NCI-H82 (cell line): ENCODE data around the gene DHPS.
A peak's percentile ranks its signal among the peaks of the same experiment; 100 is the strongest.
"Not testable (repeated sequence)": the region's sequence is repeated elsewhere in the genome, so short reads cannot be mapped to it uniquely, and the experiment has no call there.

ENCODE experiments used
- DNase-seq: peaks from one replicate; lab custom pipeline; 2025; lab: John Stamatoyannopoulos, UW

DHPS gene

GRCh38 chr19:12681074-12681987 lies at the start of gene DHPS:
Gene DHPS (minus strand): TSS chr19:12681880. CDS start chr19:12681766, 114 bp downstream.
- peak; percentile 100 for DNase-seq

DNA sequence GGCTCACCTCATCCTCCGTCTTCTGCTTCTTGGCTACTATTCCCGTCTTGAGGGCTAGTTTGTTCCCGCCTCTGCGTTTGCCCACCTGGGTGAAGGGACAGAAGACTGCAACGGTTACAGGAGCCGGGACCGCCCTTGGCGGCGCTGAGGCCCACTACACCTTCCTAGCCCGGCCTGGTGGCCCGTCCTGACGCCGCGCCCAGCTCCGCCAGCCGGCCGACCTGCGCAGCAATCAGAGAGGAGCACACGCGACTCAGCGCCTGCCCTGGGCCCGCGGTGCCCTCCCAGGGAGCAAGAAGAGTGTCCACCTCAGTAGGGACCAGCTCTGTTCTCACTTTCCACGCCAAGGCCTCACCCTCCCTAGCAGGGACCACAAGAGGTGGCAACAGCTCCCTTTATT lies 49.7 kb upstream of the DHPS start:
- no peak for DNase-seq

GRCh38 chr19:12730064-12730463 lies 48.4 kb upstream of the DHPS start:
- DNase-seq = no peak

- peak; percentile 47 for DNase-seq
Measured at GRCh38 chr19:12727745-12728433, 46.2 kb upstream of the DHPS start.

DNA sequence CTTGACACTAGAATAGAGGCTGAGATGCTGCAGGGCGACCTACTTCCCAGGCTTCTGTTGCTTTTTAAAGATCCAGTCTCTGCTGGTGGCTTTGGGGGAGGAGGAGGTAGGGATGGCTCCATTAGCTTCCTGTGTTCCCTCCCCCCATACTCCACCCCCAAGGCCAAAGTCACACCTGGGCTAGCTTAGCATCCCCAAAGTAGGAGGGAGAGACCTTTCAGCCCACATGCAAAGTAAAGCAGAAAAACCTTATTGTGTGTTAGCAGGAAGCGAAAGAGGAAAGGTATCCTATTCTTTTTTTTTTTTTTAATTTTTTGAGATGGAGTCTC lies 45.3 kb upstream of the DHPS start:
- no peak for DNase-seq

DNA sequence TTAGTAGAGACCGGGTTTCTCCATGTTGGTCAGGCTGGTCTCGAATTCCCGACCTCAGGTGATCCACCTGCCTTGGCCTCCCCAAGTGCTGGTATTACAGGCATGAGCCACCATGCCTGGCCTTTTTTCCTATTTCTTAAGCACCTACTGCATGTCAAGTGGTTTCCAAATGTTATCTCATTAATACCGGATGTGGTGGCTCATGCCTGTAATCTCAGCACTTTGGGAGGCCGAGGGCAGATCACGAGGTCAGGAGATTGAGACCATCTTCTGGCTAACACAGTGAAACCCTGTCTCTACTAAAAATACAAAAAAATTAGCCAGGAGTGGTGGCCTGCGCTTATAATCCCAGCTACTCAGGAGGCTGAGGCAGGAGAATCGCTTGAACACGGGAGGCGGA lies 43.9 kb upstream of the DHPS start:
- not testable (repeated sequence) for DNase-seq

GRCh38 chr19:12723641-12724426 lies 42.2 kb upstream of the DHPS start, which contains the start of gene TNPO2:
Gene TNPO2 (minus strand): TSS chr19:12723932. CDS start chr19:12720977, 2,955 bp downstream.
- peak; percentile 97 for DNase-seq

GRCh38 chr19:12723381-12723640 lies 41.6 kb upstream of the DHPS start:
- DNase-seq = peak; percentile 77

GRCh38 chr19:12722566-12723380 lies 41.1 kb upstream of the DHPS start:
- DNase-seq = peak; percentile 100

- peak; percentile 72 for DNase-seq
Measured at GRCh38 chr19:12721656-12722565, 40.2 kb upstream of the DHPS start.

DNA sequence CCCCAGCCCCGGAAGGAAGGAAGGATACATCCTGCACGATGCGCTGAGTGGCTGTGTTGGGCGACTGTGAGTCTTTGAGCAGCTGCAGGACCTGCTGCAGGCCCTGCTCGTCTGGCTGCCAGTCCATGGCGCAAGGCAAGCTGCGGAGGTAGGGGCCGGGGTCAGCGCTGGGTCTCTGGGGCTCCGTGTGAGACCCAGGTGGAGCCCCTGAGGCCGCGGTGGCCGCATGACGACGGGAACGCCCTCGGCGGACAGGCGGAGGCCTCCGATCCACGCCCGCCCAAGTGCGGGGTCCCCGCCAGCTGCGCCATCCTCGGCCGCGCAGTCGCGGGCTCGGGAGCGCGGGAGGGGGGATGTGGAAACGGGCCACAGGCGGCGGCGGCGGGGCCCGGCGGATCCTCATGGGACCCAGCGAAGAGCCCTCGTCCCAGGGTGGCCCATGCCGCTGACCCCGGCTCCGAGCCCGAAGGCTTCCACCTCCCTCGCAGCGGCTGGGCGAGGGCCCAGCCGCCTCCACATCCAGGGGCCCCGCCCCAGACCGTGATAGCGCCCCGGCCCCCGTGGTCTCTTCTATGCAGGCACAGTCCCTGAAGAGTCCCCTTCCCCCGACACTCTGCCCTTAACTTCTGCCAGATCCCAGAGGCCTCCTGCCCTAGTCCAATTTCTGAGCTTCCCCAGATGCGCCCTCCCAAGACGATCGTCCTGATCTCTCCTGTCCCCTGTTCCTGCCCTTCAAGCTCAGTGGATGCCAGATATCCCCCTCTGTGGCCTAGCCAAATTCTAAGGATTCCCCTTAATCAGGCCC lies 39.4 kb upstream of the DHPS start:
- no peak for DNase-seq

- DNase-seq = no peak
Measured at GRCh38 chr19:12720296-12720695, 38.6 kb upstream of the DHPS start.

- no peak for DNase-seq
Measured at GRCh38 chr19:12715929-12716328, 34.2 kb upstream of the DHPS start.

DNA sequence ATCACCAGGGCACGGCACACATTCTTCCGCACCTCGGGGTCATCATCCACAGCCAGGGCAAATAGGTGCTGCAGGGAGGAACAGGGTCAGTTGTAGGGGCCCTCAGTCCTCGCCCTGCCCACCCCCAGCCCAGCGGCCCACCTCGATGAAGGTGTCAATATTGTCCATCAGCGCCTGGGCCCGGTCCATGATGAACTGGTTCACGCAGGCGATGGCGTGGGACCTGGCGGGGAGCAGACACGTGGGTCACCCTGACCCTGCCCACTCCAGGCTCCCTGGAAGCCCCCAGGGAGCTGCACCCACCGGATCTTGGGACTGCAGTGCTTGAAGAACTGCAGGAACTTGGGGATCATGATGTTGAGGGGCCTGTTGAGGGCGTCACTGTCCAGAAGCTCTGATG lies 33.4 kb upstream of the DHPS start:
- DNase-seq = no peak

GRCh38 chr19:12713304-12713703 lies 31.6 kb upstream of the DHPS start:
- not testable (repeated sequence) for DNase-seq

DNA sequence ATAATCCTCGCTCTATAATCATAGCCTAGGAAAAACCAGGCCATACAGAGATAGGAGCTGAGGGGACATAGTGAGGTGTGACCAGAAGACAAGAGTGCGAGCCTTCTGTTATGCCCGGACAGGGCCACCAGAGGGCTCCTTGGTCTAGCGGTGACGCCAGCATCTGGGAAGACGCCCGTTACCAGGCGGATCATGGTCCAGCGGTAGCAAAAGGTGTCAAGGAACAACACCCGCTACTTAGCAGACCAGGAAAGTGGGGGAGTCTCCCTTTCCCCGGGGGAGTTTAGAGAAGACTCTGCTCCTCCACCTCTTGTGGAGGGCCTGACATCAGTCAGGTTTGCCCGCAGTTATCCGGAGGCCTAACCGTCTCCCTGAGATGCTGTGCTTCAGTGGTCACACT lies 30.4 kb upstream of the DHPS start:
- not testable (repeated sequence) for DNase-seq

GRCh38 chr19:12711187-12711586 lies 29.5 kb upstream of the DHPS start:
- no peak for DNase-seq

GRCh38 chr19:12708641-12709040 lies 27.0 kb upstream of the DHPS start:
- no peak for DNase-seq

DNA sequence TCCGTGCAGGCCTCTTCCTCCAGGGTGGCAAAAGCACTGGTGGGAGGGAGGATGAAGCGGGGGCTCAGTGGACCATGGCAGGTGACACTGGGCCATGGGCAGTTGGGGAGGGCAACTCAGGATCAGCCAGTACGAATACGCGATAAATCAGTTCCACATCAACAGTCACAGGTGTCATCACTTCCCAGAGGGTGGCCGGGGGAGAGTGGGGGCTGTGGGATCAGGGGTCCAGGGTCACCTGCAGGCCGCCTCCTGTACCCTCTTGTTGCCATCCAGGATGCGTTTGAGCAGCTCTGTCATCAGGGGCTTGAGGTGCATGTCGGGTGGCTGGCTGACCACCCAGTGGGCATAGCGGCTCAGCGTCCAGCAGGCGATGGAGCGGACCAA lies 24.6 kb upstream of the DHPS start:
- no peak for DNase-seq
